Sigmoid colon (tissue), 7 donors: ENCODE measurements around the gene LBX2. TPM values are rescaled to one million over a fixed set of nuclear protein-coding genes. Genes with fewer than 3 reads are reported as not detected.

Experiments used
- DNase-seq: peaks from one replicate; pipeline ENCODE4 v3.0.0-alpha.2; 2019
- H3K27ac ChIP-seq, 4 donors: fragments of 200-600 bp; sonication (generic); one replicate each; pipeline ENCODE4 v1.5.1; 2016 to 2019; ENCODE audit warnings: mild to moderate bottlenecking in 1 of 4
- H3K27me3 ChIP-seq, 3 donors: fragments of 200-600 bp; sonication (generic); one replicate each; pipeline ENCODE4 v1.5.1; 2019; ENCODE audit warnings: mild to moderate bottlenecking in 1 of 3
- H3K36me3 ChIP-seq, 4 donors: fragments of 200-600 bp; sonication (generic); one replicate each; pipeline ENCODE4 v1.5.1; 2016 to 2019
- H3K4me1 ChIP-seq, 4 donors: fragments of 200-600 bp; sonication (generic); one replicate each; pipeline ENCODE4 v1.5.1; 2017 to 2019
- H3K4me3 ChIP-seq, 4 donors: fragments of 200-600 bp; sonication (generic); one replicate each; pipeline ENCODE4 v1.5.1; 2017 to 2019; ENCODE audit warnings: mild to moderate bottlenecking in 2 of 4, moderate library complexity in 1 of 4
- H3K9me3 ChIP-seq, 4 donors: fragments of 200-600 bp in 3 of 4; sonication (generic) in 3 of 4; one replicate each; pipeline versions ENCODE4 v1.5.1 to v1.6.1; 2013 to 2019
- EP300 ChIP-seq, 4 donors: sonication (generic); formaldehyde crosslinking; IDR thresholded peaks; one replicate each; pipeline ENCODE4 v1.6.1; 2017; ENCODE audit warnings: antibody characterized with exemption in 4 of 4
- POLR2A ChIP-seq, 2 donors: fragments of 450-650 bp; IDR thresholded peaks; one replicate each; pipeline ENCODE4 v1.6.1; 2016; ENCODE audit warnings: antibody characterized with exemption in 2 of 2, mild to moderate bottlenecking in 2 of 2, moderate library complexity in 2 of 2
- POLR2AphosphoS5 ChIP-seq, 4 donors: sonication (generic); formaldehyde crosslinking; IDR thresholded peaks; one replicate each; pipeline ENCODE4 v1.6.1; 2017; ENCODE audit warnings: antibody characterized with exemption in 4 of 4
- WGBS, 2 donors: extraction: QIAGEN DNeasy Blood & Tissue Kit; methylation state at CpG; one replicate each; pipeline ENCODE4 v1.1.7; 2013; 5-methylcytosine and 5-hydroxymethylcytosine counted together
- intact Hi-C: fragments of 100-400 bp; cut with DNase I; formaldehyde crosslinking; loops from one replicate; pipeline ENCODE4 v1.15.1; 2023
- polyA plus RNA-seq, 3 donors: library from polyadenylated mRNA; stranded (reverse); fragments of 200-250 nt; gene quantifications; one replicate each; pipeline ENCODE4 v1.2.3, GENCODE V29; 2013
- total RNA-seq, 4 donors: library from RNA; depleted of rRNA; stranded (reverse); fragments of >200 nt; gene quantifications; one replicate each; pipeline ENCODE4 v1.1.0, GENCODE V29; 2016
- TF ChIP-seq, protein P1 (sequence below), 4 experiments: fragments of 450-650 bp in 3 of 4; fragments of 200-600 bp in 1 of 4; IDR thresholded peaks; one replicate each; pipeline ENCODE4 v1.5.1; 2016 to 2019; ENCODE audit warnings: antibody characterized with exemption in 4 of 4, mild to moderate bottlenecking in 3 of 4, moderate library complexity in 2 of 4
- donor health status: healthy with polysubstance abuse.
- donor health status: Bipolar disorder and iron deficiency.
- donor health status: healthy.

LBX2 gene
- total and polyA plus RNA-seq, 7 donors = 0.99 to 2.4 (median 1.6) TPM; not detected in 3

DNA sequence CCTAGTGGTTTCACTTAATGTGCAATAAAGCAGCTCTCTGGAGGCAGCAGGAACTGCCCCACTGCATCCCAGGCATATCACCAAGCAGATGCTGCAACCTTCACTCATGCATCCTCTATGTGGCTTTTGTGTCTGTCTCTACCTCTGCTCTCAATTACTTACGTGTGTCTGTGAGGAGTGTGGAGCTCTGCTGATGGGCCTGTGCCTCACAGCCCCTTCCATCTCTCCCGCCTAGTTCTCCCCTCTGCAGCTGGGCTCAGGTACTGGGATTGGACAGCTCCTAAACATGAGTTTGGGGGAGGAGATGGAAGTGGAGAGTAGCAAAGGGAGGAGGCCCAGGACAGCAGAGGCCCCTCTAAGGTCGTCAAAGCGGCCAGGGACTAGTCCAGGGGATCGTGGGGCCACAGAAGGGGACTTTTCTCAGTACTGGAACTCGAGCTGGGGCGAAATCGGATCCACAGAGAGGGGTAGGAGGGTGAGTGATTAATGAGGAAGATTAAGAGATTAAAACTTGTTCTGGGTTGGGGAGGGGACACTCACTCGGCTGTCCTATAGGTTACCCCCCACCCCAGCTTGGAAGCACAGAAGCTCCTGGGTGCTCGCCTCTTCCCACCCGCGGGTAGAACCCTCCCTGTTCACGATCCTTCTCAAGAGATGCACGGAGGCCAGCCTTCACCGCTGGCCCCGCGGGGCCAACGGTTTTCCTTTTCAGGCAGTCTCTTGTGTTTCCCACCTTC lies 2.1 kb upstream of the LBX2 start:
- H3K4me1 ChIP-seq = peaks cover 0 to 63% (median 53%) of the 10 kb centered on the region in 4 donors
- H3K36me3 ChIP-seq = peaks cover 0 to 20% (median 12%) of the 10 kb centered on the region in 4 donors
- H3K4me3 ChIP-seq = no peak overlapping the region
- H3K9me3 ChIP-seq = no peaks in the 10 kb centered on the region
- 79 to 86% methylated on average over 18 of the region's 18 CpGs for WGBS, 2 donors
- no peak overlapping the region for H3K27ac ChIP-seq
- TF ChIP-seq EP300 (IDR thresholded peaks at IDR 0.05) (no peak), POLR2A (IDR thresholded peaks at IDR 0.05) (no peak), POLR2AphosphoS5 (IDR thresholded peaks at IDR 0.05) (no peak)
- TF ChIP-seq, protein P1, sequence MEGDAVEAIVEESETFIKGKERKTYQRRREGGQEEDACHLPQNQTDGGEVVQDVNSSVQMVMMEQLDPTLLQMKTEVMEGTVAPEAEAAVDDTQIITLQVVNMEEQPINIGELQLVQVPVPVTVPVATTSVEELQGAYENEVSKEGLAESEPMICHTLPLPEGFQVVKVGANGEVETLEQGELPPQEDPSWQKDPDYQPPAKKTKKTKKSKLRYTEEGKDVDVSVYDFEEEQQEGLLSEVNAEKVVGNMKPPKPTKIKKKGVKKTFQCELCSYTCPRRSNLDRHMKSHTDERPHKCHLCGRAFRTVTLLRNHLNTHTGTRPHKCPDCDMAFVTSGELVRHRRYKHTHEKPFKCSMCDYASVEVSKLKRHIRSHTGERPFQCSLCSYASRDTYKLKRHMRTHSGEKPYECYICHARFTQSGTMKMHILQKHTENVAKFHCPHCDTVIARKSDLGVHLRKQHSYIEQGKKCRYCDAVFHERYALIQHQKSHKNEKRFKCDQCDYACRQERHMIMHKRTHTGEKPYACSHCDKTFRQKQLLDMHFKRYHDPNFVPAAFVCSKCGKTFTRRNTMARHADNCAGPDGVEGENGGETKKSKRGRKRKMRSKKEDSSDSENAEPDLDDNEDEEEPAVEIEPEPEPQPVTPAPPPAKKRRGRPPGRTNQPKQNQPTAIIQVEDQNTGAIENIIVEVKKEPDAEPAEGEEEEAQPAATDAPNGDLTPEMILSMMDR (IDR thresholded peaks at IDR 0.05) = no peak
- intact Hi-C loops = no loop called here
- no peak for DNase-seq
- H3K27me3 ChIP-seq = peaks cover 49 to 99% (median 55%) of the 10 kb centered on the region in 3 donors

DNA sequence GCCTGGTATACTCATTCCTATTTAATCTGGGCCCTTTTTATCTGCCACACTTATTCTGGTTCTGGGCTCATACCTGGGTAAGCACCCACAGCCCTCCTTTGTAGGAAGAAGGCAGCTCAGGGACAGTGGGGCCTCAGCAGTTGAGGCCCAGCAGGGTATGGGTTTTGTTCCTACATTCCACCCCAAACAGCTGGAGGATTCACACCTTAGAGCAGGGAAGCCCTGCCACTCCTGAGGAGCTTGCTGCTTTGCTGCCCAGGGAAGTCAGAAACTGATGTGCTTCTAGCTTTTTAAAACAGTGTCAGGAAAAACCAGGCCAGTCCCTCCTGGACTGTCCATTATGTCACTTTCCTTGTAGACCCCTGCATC lies 1.2 kb upstream of the LBX2 start:
- DNase-seq = no peak
- Histone ChIP-seq H3K4me1 (peaks cover 0 to 54% (median 44%) of the 10 kb centered on the region in 4 donors), H3K9me3 (no peaks in the 10 kb centered on the region), H3K27ac (no peak overlapping the region), H3K4me3 (no peak overlapping the region), H3K27me3 (peaks cover 49 to 90% (median 55%) of the 10 kb centered on the region in 3 donors), H3K36me3 (peaks cover 0 to 13% (median 8%) of the 10 kb centered on the region in 4 donors)
- intact Hi-C loops = no loop called here
- TF ChIP-seq, protein P1 (IDR thresholded peaks at IDR 0.05) = no peak
- TF ChIP-seq EP300 (IDR thresholded peaks at IDR 0.05) = no peak

DNA sequence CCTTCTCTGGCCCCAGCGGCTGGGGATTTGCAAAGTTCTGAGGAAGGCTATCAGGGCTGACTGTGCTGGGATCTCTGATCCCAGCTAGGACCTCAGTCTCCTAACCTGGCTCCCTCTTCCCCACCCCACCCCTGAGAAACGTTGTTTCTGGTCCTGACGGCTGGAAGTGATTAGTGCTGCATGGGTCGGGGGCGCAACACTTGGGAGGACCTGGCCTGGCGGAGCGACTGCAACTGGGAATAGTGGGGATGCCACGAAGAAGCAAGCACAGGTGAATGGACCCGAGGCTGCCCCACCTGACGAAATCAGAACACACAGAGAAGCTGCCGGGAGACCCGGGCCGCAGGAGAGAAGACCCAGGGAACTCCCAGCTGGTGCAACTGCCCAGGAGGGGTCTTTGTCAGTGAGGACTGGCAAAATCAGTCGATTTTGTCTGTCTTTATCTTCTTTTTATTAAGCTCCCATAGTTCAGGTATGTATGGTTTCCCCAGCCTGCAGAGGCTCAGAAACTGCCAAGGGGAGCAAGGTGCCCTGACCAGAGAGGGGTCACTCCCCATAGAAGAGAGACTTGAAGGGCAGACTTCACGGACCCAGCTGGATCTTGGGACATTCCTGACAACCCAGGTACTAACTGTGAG lies 656 bp upstream of the LBX2 start:
- no peaks in the 10 kb centered on the region for H3K9me3 ChIP-seq
- H3K4me3 ChIP-seq = peak overlapping the region in 2 of 4 donors; percentile 36 to 44
- H3K4me1 ChIP-seq = peaks cover 0 to 50% (median 39%) of the 10 kb centered on the region in 4 donors
- no peak for DNase-seq
- intact Hi-C loops = no loop called here
- TF ChIP-seq, protein P1 (IDR thresholded peaks at IDR 0.05) = no peak
- TF ChIP-seq POLR2A (IDR thresholded peaks at IDR 0.05) (no peak), POLR2AphosphoS5 (IDR thresholded peaks at IDR 0.05) (no peak), EP300 (IDR thresholded peaks at IDR 0.05) (no peak)
- H3K27ac ChIP-seq = no peak overlapping the region
- H3K36me3 ChIP-seq = peaks cover 0 to 8% (median 3%) of the 10 kb centered on the region in 4 donors
- peaks cover 49 to 85% (median 55%) of the 10 kb centered on the region in 3 donors for H3K27me3 ChIP-seq
- 62 to 65% methylated on average over 15 of the region's 15 CpGs for WGBS, 2 donors

DNA sequence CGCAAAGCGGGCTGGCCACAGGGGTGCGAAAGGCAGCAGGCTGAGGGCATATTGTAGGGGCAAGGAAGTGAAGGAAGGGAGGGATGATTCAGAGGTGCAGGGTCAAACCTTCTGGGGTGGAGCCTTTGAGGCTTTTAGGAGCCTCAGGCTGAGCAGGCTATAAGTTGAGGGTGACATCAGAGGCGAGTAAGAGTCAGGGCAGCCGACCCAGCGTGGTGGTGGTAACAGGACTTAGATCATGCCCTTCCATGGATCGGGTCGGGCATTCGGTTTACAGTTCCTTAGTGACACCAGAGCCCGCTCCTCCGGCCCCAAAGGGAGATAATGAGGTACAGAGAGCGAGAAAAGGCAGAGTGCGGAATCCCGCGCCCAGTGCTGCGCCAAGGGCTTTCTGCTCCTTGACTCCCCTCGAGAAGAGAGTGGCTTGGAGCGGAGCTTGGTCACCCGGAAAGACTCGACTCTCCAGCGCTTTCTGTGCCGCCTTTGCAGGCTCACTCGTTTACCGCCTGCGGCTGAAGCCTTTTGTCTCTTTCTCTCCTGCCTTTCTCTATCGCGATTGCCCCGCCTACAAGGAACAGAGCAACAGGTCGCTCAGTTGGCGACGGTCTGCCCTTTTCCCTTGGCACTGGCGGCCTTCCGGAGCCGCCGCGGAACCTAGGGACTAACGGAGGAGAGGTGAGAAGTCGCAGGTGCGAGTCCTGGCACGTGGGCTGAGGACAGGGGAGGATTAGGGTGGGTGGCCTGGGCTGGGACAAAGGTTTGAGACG lies 720 bp downstream of the LBX2 start:
- 1% methylated on average over 41 of the region's 41 CpGs for WGBS, 2 donors
- H3K4me3 ChIP-seq = peak overlapping the region in 2 of 4 donors; percentile 36 to 44
- H3K27me3 ChIP-seq = peaks cover 49 to 71% (median 55%) of the 10 kb centered on the region in 3 donors
- H3K27ac ChIP-seq = no peak overlapping the region
- no peak for DNase-seq
- TF ChIP-seq EP300 (IDR thresholded peaks at IDR 0.05) (no peak), POLR2AphosphoS5 (IDR thresholded peaks at IDR 0.05) (no peak)
- TF ChIP-seq, protein P1 (IDR thresholded peaks at IDR 0.05) = no peak
- H3K36me3 ChIP-seq = peaks cover 0 to 8% (median 0%) of the 10 kb centered on the region in 4 donors
- no peaks in the 10 kb centered on the region for H3K9me3 ChIP-seq
- intact Hi-C loops = no loop called here
- peaks cover 0 to 45% (median 38%) of the 10 kb centered on the region in 4 donors for H3K4me1 ChIP-seq
